Endothelial cell of umbilical vein (primary cell): ENCODE data around the gene SORL1. TPM values are rescaled to one million over a fixed set of nuclear protein-coding genes. Genes with fewer than 3 reads are reported as not detected.

ENCODE experiments used
- BruUV-seq: library from RNA; stranded (reverse); fragments of 400-500 nt; replicated peaks from 2 replicates; lab custom pipeline; 2021; lab: Mats Ljungman, UMichigan
- CTCF ChIA-PET: fragments of 300-600, 350-600 bp; sonication (Branson Sonifier 250); formaldehyde crosslinking; loops from one replicate; lab custom pipeline; 2021; ENCODE audit warnings: antibody characterized with exemption, inconsistent platforms; lab: Charles Lee
- POLR2A ChIA-PET: fragments of 300-600, 350-600 bp; sonication (Branson Sonifier 250); formaldehyde crosslinking; loops from one replicate; lab custom pipeline; 2021; ENCODE audit warnings: antibody characterized with exemption, inconsistent platforms; lab: Charles Lee
- DNase-seq: peaks from one replicate; pipeline ENCODE4 v3.0.0-alpha.2; 2011; ENCODE audit warnings: low read depth, low spot score
- FAIRE-seq: peaks from 2 replicates; lab custom pipeline; 2011; peaks lifted over from hg19 to GRCh38; lab: Jason Lieb, UNC
- H2AFZ ChIP-seq: 2 replicates; pipeline ENCODE4 v1.6.0; 2012; ENCODE audit warnings: low read depth, low read length, control low read depth, inconsistent platforms
- H3K27ac ChIP-seq: 2 replicates; pipeline ENCODE4 v1.5.1; 2011; ENCODE audit warnings: low read depth, mild to moderate bottlenecking, control low read depth, low read length, moderate library complexity; ENCODE audit not compliant: insufficient read depth
- H3K27me3 ChIP-seq, 2 experiments: 2 replicates each; pipeline versions ENCODE4 v1.6.0 to v1.6.1; 2011; ENCODE audit warnings: low read length in 2 of 2, mixed read lengths in 1 of 2; ENCODE audit not compliant: control insufficient read depth in 2 of 2, insufficient read depth in 2 of 2
- H3K36me3 ChIP-seq, 2 experiments: 2 replicates in 1 of 2; 3 replicates in 1 of 2; pipeline ENCODE4 v1.5.1; 2011; ENCODE audit warnings: low read length in 2 of 2, mild to moderate bottlenecking in 1 of 2, moderate library complexity in 1 of 2; ENCODE audit not compliant: control insufficient read depth in 2 of 2, insufficient read depth in 2 of 2; ENCODE audit errors: extremely low read depth in 1 of 2
- H3K4me1 ChIP-seq: 3 replicates; pipeline ENCODE4 v1.5.1; 2011; ENCODE audit warnings: mild to moderate bottlenecking, low read length; ENCODE audit not compliant: control insufficient read depth, insufficient read depth; ENCODE audit errors: extremely low read depth
- H3K4me2 ChIP-seq: 2 replicates; pipeline ENCODE4 v1.6.1; 2011; ENCODE audit warnings: low read length, control low read depth, mixed read lengths; ENCODE audit not compliant: insufficient read depth
- H3K4me3 ChIP-seq, 3 experiments: fragments of 200-600 bp in 1 of 3; sonication (generic), shearing (Covaris generic) in 1 of 3; replicated peaks in 1 of 3; 2 replicates each; pipeline ENCODE4 v1.5.1; 2011 to 2016; ENCODE audit warnings: control low read depth in 3 of 3, low read length in 3 of 3, mild to moderate bottlenecking in 2 of 3, inconsistent platforms in 1 of 3, low read depth in 1 of 3, moderate library complexity in 1 of 3; ENCODE audit not compliant: insufficient read depth in 1 of 3
- H3K79me2 ChIP-seq: 2 replicates; pipeline ENCODE4 v1.6.0; 2012; ENCODE audit warnings: low read length, inconsistent platforms; ENCODE audit not compliant: control insufficient read depth, insufficient read depth
- H3K9ac ChIP-seq: replicated peaks from 2 replicates; pipeline ENCODE3; 2011; ENCODE audit warnings: low read length, control low read depth; ENCODE audit not compliant: insufficient read depth; ENCODE audit errors: extremely low read depth
- H3K9me1 ChIP-seq: replicated peaks from 3 replicates; pipeline ENCODE4 v1.6.0; 2011; ENCODE audit warnings: mild to moderate bottlenecking, low read length; ENCODE audit not compliant: control insufficient read depth, insufficient read depth; ENCODE audit errors: extremely low read depth
- H3K9me3 ChIP-seq: replicated peaks from 2 replicates; pipeline ENCODE4 v1.5.1; 2012; ENCODE audit warnings: low read length, inconsistent platforms; ENCODE audit not compliant: control insufficient read depth, insufficient read depth
- H4K20me1 ChIP-seq: replicated peaks from 2 replicates; pipeline ENCODE3; 2011; ENCODE audit warnings: mild to moderate bottlenecking, low read length; ENCODE audit not compliant: control insufficient read depth, insufficient read depth; ENCODE audit errors: extremely low read depth
- EZH2 ChIP-seq: IDR thresholded peaks from 2 replicates; pipeline ENCODE4 v1.6.1; 2012; ENCODE audit warnings: borderline replicate concordance, low read depth, mild to moderate bottlenecking, moderate library complexity, low read length, inconsistent platforms; ENCODE audit not compliant: severe bottlenecking
- FOS ChIP-seq: IDR thresholded peaks from 2 replicates; pipeline ENCODE4 v1.6.1; 2011; ENCODE audit warnings: mild to moderate bottlenecking, low read length, moderate library complexity, borderline replicate concordance; ENCODE audit not compliant: insufficient read depth
- GATA2 ChIP-seq: IDR thresholded peaks from 2 replicates; pipeline ENCODE4 v1.7.0; 2011; ENCODE audit warnings: low read depth, mild to moderate bottlenecking, moderate library complexity, mixed read lengths, low read length; ENCODE audit not compliant: insufficient read length, insufficient read depth
- JUN ChIP-seq: IDR thresholded peaks from 2 replicates; pipeline ENCODE4 v1.6.1; 2011; ENCODE audit warnings: borderline replicate concordance, low read depth; ENCODE audit not compliant: insufficient read length, insufficient read depth
- MYC ChIP-seq: IDR thresholded peaks from one replicate; pipeline ENCODE4 v1.6.1; 2011; ENCODE audit warnings: mild to moderate bottlenecking, low read depth, low read length
- POLR2A ChIP-seq: IDR thresholded peaks from 2 replicates; pipeline ENCODE4 v1.6.1; 2012; ENCODE audit warnings: low read depth, mild to moderate bottlenecking, control low read depth, low read length
- POLR2AphosphoS5 ChIP-seq: IDR thresholded peaks from 2 replicates; pipeline ENCODE4 v1.6.1; 2012; ENCODE audit warnings: low read depth, mild to moderate bottlenecking, control low read depth, low read length, moderate library complexity; ENCODE audit not compliant: insufficient read depth
- dilution Hi-C: fragments of 300-500 bp; cut with MboI; formaldehyde crosslinking; loops from one replicate; pipeline ENCODE4 v1.15.0; 2019; ENCODE audit warnings: low sequenced_read_pairs; ENCODE audit not compliant: extremely low pct_ligation_motif_present
- intact Hi-C: fragments of 100-400 bp; cut with micrococcal nuclease; formaldehyde crosslinking; loops from one replicate; pipeline ENCODE4 v1.10.0; 2022
- polyA plus RNA-seq, 4 experiments: library from polyadenylated mRNA; depleted of rRNA in 3 of 4; stranded (reverse) in 3 of 4; unstranded in 1 of 4; fragments of >200 nt; gene quantifications; 2 replicates each; pipeline versions ENCODE4 v1.2.1 to v1.2.3, GENCODE V29; 2011 to 2012; ENCODE audit warnings: missing spikeins in 1 of 4
- total RNA-seq: library from RNA; stranded (reverse); gene quantifications from 2 replicates; pipeline ENCODE4 v1.2.3, GENCODE V29; 2021
- TF ChIP-seq, protein P1 (sequence below): IDR thresholded peaks from 2 replicates; pipeline ENCODE4 v1.6.1; 2011; ENCODE audit not compliant: insufficient read depth, insufficient read length
- TF ChIP-seq, protein P2 (sequence below), 2 donors: IDR thresholded peaks; 1 replicate in 1 of 2; 2 replicates in 1 of 2; pipeline ENCODE4 v1.5.1; 2011; ENCODE audit warnings: low read length in 2 of 2, mild to moderate bottlenecking in 2 of 2, moderate library complexity in 2 of 2, control low read depth in 1 of 2, inconsistent platforms in 1 of 2, low read depth in 1 of 2; ENCODE audit not compliant: insufficient read depth in 1 of 2; ENCODE audit errors: extremely low read depth in 1 of 2

SORL1 gene
- total and polyA plus RNA-seq, 2 donors (not counting 3 experiments of a cell fraction or from before 2014, with no cell fraction given), result 0.17 to 0.31 TPM

DNA sequence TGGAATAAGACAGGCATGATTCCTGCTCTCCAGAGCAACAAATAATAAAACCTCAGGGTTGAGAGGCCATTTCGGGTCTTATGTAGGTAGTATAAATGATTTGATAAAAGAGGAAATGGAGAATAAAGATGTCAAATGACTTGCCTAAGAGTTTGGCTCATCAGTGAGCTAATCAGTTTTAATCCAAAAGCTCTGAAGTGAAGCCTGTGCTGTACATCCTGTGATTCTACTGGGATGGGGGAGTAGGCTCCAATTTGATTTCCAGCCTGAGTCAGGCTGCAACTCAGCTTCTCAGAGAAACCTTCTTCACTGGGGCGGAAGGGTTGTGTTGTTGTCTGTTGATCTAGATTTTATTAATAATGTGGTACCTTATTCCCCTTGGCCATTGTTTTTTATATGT, 192.9 kb downstream of the SORL1 start:
- no peak overlapping the region for H3K4me2 ChIP-seq
- H3K27ac ChIP-seq, result no peak overlapping the region
- CTCF ChIA-PET, result interaction anchor here (2.5 kb wide), 1 partner anchor 9 kb away, joined by 13 read pairs; no protein-coding TSS in a partner anchor
- no TSS peak for BruUV-seq
- TF ChIP-seq POLR2AphosphoS5, result no peak
- TF ChIP-seq, protein P1, sequence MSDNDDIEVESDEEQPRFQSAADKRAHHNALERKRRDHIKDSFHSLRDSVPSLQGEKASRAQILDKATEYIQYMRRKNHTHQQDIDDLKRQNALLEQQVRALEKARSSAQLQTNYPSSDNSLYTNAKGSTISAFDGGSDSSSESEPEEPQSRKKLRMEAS, result no peak
- TF ChIP-seq EZH2, result no peak
- TF ChIP-seq, protein P2, sequence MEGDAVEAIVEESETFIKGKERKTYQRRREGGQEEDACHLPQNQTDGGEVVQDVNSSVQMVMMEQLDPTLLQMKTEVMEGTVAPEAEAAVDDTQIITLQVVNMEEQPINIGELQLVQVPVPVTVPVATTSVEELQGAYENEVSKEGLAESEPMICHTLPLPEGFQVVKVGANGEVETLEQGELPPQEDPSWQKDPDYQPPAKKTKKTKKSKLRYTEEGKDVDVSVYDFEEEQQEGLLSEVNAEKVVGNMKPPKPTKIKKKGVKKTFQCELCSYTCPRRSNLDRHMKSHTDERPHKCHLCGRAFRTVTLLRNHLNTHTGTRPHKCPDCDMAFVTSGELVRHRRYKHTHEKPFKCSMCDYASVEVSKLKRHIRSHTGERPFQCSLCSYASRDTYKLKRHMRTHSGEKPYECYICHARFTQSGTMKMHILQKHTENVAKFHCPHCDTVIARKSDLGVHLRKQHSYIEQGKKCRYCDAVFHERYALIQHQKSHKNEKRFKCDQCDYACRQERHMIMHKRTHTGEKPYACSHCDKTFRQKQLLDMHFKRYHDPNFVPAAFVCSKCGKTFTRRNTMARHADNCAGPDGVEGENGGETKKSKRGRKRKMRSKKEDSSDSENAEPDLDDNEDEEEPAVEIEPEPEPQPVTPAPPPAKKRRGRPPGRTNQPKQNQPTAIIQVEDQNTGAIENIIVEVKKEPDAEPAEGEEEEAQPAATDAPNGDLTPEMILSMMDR (IDR thresholded peaks at IDR 0.05; ENCODE audit: extremely low read depth in 1 of 2, insufficient read depth in 1 of 2, low read depth in 1 of 2, low read length in 2 of 2), result no peak
- POLR2A ChIA-PET, result no interaction called here
- H3K9me3 ChIP-seq, result no peaks in the 10 kb centered on the region
- FAIRE-seq (no peak), DNase-seq (no peak)
- intact Hi-C loops, result no loop called here
- no peaks in the 10 kb centered on the region for H4K20me1 ChIP-seq
- H3K27me3 ChIP-seq, result peaks cover 15 to 20% of the 10 kb centered on the region in 2 experiments
- H3K79me2 ChIP-seq, result no peaks in the 10 kb centered on the region
- no peaks in the 10 kb centered on the region for H3K4me1 ChIP-seq
- dilution Hi-C loops, result no loop called here
- no peak overlapping the region for H3K9ac ChIP-seq
- no peak overlapping the region for H2AFZ ChIP-seq
- H3K9me1 ChIP-seq, result no peaks in the 10 kb centered on the region
- H3K4me3 ChIP-seq, result no peak overlapping the region
- no peaks in the 10 kb centered on the region for H3K36me3 ChIP-seq

DNA sequence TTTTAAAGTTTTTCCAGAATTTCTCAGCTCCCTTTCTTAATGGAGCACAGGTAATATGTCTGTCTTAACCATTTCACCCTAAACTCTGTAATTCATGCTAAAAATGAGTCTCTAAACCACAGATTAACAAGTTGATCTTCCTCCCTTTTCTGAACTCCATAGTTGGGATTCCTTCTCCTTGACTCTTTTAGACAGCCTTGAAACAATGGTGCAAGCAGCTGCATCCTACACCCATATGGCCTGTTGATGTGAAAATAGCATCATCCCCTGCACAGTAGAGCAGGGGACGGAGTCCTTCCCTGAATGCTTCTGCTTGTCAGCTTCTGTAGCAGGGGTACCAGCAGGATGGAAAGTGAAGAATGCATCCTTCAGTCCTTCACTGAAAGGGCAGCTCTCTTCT, 193.5 kb downstream of the SORL1 start:
- dilution Hi-C loops (no loop called here), intact Hi-C loops (no loop called here)
- CTCF ChIA-PET, result interaction anchor here (2.5 kb wide), 1 partner anchor 9 kb away, joined by 13 read pairs; no protein-coding TSS in a partner anchor
- POLR2A ChIA-PET, result no interaction called here
- Histone ChIP-seq H3K9me1 (no peaks in the 10 kb centered on the region), H3K9me3 (no peaks in the 10 kb centered on the region), H2AFZ (no peak overlapping the region), H3K79me2 (no peaks in the 10 kb centered on the region), H4K20me1 (no peaks in the 10 kb centered on the region), H3K27me3 (peaks cover 15 to 20% of the 10 kb centered on the region in 2 experiments), H3K4me1 (no peaks in the 10 kb centered on the region), H3K4me2 (no peak overlapping the region), H3K9ac (no peak overlapping the region), H3K4me3 (no peak overlapping the region), H3K27ac (no peak overlapping the region), H3K36me3 (no peaks in the 10 kb centered on the region)
- no peak for DNase-seq
- no TSS peak for BruUV-seq
- TF ChIP-seq EZH2 (no peak), POLR2A (no peak), MYC (no peak), FOS (no peak), GATA2 (no peak), JUN (no peak)
- TF ChIP-seq, protein P1, result no peak
- TF ChIP-seq, protein P2 (IDR thresholded peaks at IDR 0.05; ENCODE audit: extremely low read depth in 1 of 2, insufficient read depth in 1 of 2, low read depth in 1 of 2, low read length in 2 of 2), result no peak
- no peak for FAIRE-seq
